Upper lobe of right lung (tissue), 1 donor: Measurements from ENCODE around the gene SLC35G1. TPM values are rescaled to one million over a fixed set of nuclear protein-coding genes. Genes with fewer than 3 reads are reported as not detected.
A peak's percentile ranks its signal among the peaks of the same experiment; 100 is the strongest.

Experiments used
- ATAC-seq: fragments of 200-7000 bp; cut with Tn5 transposase; one replicate; pipeline ENCODE4 v1.9.1; 2020; ENCODE audit warnings: mild to moderate bottlenecking, moderate library complexity
- DNase-seq: peaks from one replicate; pipeline ENCODE4 v3.0.0-alpha.2; 2020
- H3K27ac ChIP-seq: fragments of 200-600 bp; one replicate; pipeline ENCODE4 v1.8.0; 2022
- H3K27me3 ChIP-seq: fragments of 200-600 bp; one replicate; pipeline ENCODE4 v1.8.0; 2022; ENCODE audit warnings: mild to moderate bottlenecking
- H3K36me3 ChIP-seq: fragments of 200-600 bp; one replicate; pipeline ENCODE4 v1.8.0; 2022
- H3K4me1 ChIP-seq: fragments of 200-600 bp; one replicate; pipeline ENCODE4 v1.8.0; 2022
- H3K4me3 ChIP-seq: fragments of 200-600 bp; one replicate; pipeline ENCODE4 v1.8.0; 2022; ENCODE audit warnings: mild to moderate bottlenecking
- H3K9me3 ChIP-seq: fragments of 200-600 bp; one replicate; pipeline ENCODE4 v1.8.0; 2022
- CTCF ChIP-seq: fragments of 200-600 bp; IDR thresholded peaks from one replicate; pipeline ENCODE4 v1.8.0; 2022; ENCODE audit warnings: antibody characterized with exemption
- intact Hi-C: fragments of 100-400 bp; cut with DNase I; formaldehyde crosslinking; loops from one replicate; pipeline ENCODE4 v1.11.0; 2022
- long read RNA-seq: library from polyadenylated mRNA; unstranded; transcript quantifications from one replicate; pipeline ENCODE4 v2.0.0, GENCODE V29; 2021
- total RNA-seq: library from RNA; stranded (reverse); fragmentation: NEBNext Ultra II Directional; extraction: Animal tissue kit (Norgen Biotek cat#: 25700); gene quantifications from one replicate; pipeline ENCODE4 v1.2.1, GENCODE V29; 2021
- donor health status: DM: no; HTN: yes; CAD: no; lungs with severe emphysema.

SLC35G1 gene
- total RNA-seq, result 4.4 TPM
- long read RNA-seq, partial matches to known transcripts, result 4 of 16 reads
- long read RNA-seq, other reads (novel, unspliced or antisense), result 4 of 16 reads

GRCh38 chr10:93893646-93894515 is at the start of gene SLC35G1:
SLC35G1 (plus strand) TSS chr10:93893978; CDS start chr10:93894034, 56 bp downstream.
- DNase-seq (peak; percentile 87), ATAC-seq (peak; percentile 96)
- Histone ChIP-seq H3K27ac (peak within 1 kb of the TSS; percentile 55), H3K27me3 (no peaks in the 10 kb centered on the region), H3K4me3 (peak within 1 kb of the TSS; percentile 85), H3K9me3 (no peaks in the 10 kb centered on the region), H3K36me3 (no peaks in the 10 kb centered on the region), H3K4me1 (peaks cover 9% of the 10 kb centered on the region)
- peak; percentile 7 for TF ChIP-seq CTCF
- intact Hi-C loops, result no loop called here

- ATAC-seq (peak; percentile 73), DNase-seq (peak; percentile 83)
- H3K9me3 ChIP-seq, result no peaks in the 10 kb centered on the region
- H3K4me3 ChIP-seq, result no peak overlapping the region
- H3K27ac ChIP-seq, result no peak overlapping the region
- TF ChIP-seq CTCF, result no peak
- no peaks in the 10 kb centered on the region for H3K36me3 ChIP-seq
- H3K4me1 ChIP-seq, result no peaks in the 10 kb centered on the region
- H3K27me3 ChIP-seq, result no peaks in the 10 kb centered on the region
- intact Hi-C loops, result no loop called here
Observed at GRCh38 chr10:93844979-93845626, 48.7 kb upstream of the SLC35G1 start.

GRCh38 chr10:93849593-93849992 is 44.2 kb upstream of the SLC35G1 start:
- Histone ChIP-seq H3K9me3 (no peaks in the 10 kb centered on the region), H3K4me1 (no peaks in the 10 kb centered on the region), H3K27me3 (no peaks in the 10 kb centered on the region), H3K4me3 (no peak overlapping the region), H3K27ac (peak overlapping the region; percentile 53), H3K36me3 (no peaks in the 10 kb centered on the region)
- DNase-seq, result no peak
- no peak for TF ChIP-seq CTCF
- ATAC-seq, result no peak
- intact Hi-C loops, result no loop called here

- Histone ChIP-seq H3K4me1 (no peaks in the 10 kb centered on the region), H3K9me3 (no peaks in the 10 kb centered on the region), H3K27ac (peak overlapping the region; percentile 53), H3K27me3 (no peaks in the 10 kb centered on the region), H3K4me3 (no peak overlapping the region), H3K36me3 (no peaks in the 10 kb centered on the region)
- TF ChIP-seq CTCF, result no peak
- peak; percentile 39 for ATAC-seq
- intact Hi-C loops, result no loop called here
- DNase-seq, result no peak
Observed at GRCh38 chr10:93850031-93851015, 43.5 kb upstream of the SLC35G1 start.

GRCh38 chr10:93851169-93851568 is 42.6 kb upstream of the SLC35G1 start:
- Histone ChIP-seq H3K9me3 (no peaks in the 10 kb centered on the region), H3K4me1 (no peaks in the 10 kb centered on the region), H3K36me3 (no peaks in the 10 kb centered on the region), H3K4me3 (no peak overlapping the region), H3K27ac (no peak overlapping the region), H3K27me3 (no peaks in the 10 kb centered on the region)
- ATAC-seq (peak; percentile 41), DNase-seq (no peak)
- intact Hi-C loops, result no loop called here
- TF ChIP-seq CTCF, result no peak
